H9 (cell line): ENCODE data around the gene FUZ. TPM values are rescaled to one million over a fixed set of nuclear protein-coding genes. Genes with fewer than 3 reads are reported as not detected.
A peak's percentile ranks its signal among the peaks of the same experiment; 100 is the strongest.

ENCODE experiments used
- DNase-seq: peaks from one replicate; pipeline ENCODE4 v3.0.0-alpha.2; 2017
- H2AFZ ChIP-seq: one replicate; pipeline ENCODE4 v1.6.1; 2013; ENCODE audit warnings: mild to moderate bottlenecking, low read length, control low read depth, moderate library complexity
- H2AK5ac ChIP-seq: 2 replicates; pipeline ENCODE4 v1.6.1; 2013; ENCODE audit warnings: low read length, control low read depth, mixed read lengths; ENCODE audit not compliant: insufficient read length
- H2BK120ac ChIP-seq: one replicate; pipeline ENCODE4 v1.6.1; 2013; ENCODE audit warnings: low read depth, mild to moderate bottlenecking, low read length, control low read depth, inconsistent platforms; ENCODE audit not compliant: poor library complexity, severe bottlenecking
- H2BK12ac ChIP-seq: 2 replicates; pipeline ENCODE4 v1.6.1; 2013; ENCODE audit warnings: low read length, control low read depth, mixed read lengths, low read depth; ENCODE audit not compliant: insufficient read length
- H2BK15ac ChIP-seq: 2 replicates; pipeline ENCODE4 v1.6.1; 2013; ENCODE audit warnings: low read depth, low read length, control low read depth
- H2BK20ac ChIP-seq: one replicate; pipeline ENCODE4 v1.6.1; 2013; ENCODE audit warnings: low read depth, mild to moderate bottlenecking, low read length, control low read depth, inconsistent platforms; ENCODE audit not compliant: poor library complexity, severe bottlenecking
- H2BK5ac ChIP-seq: 2 replicates; pipeline ENCODE4 v1.6.1; 2013; ENCODE audit warnings: low read length, control low read depth, mixed read lengths; ENCODE audit not compliant: insufficient read length
- H3K14ac ChIP-seq: 2 replicates; pipeline ENCODE4 v1.6.1; 2013; ENCODE audit warnings: low read length, control low read depth; ENCODE audit not compliant: insufficient read depth
- H3K18ac ChIP-seq: 2 replicates; pipeline ENCODE4 v1.6.1; 2013; ENCODE audit warnings: low read depth, mild to moderate bottlenecking, mixed read lengths, low read length, control low read depth; ENCODE audit not compliant: insufficient read length
- H3K23ac ChIP-seq: 2 replicates; pipeline ENCODE4 v1.6.1; 2013; ENCODE audit warnings: low read length, control low read depth, mixed read lengths, low read depth; ENCODE audit not compliant: insufficient read length
- H3K23me2 ChIP-seq: 2 replicates; pipeline ENCODE4 v1.6.1; 2013; ENCODE audit warnings: low read depth, mild to moderate bottlenecking, mixed read lengths, low read length, control low read depth; ENCODE audit not compliant: insufficient read length, poor library complexity, severe bottlenecking
- H3K27ac ChIP-seq: 2 replicates; pipeline ENCODE4 v1.5.1; 2013; ENCODE audit warnings: low read length, control low read depth, mixed read lengths, low read depth; ENCODE audit not compliant: insufficient read length
- H3K27me3 ChIP-seq: 2 replicates; pipeline ENCODE4 v1.6.1; 2013; ENCODE audit warnings: low read length, control low read depth, inconsistent platforms; ENCODE audit not compliant: insufficient read depth
- H3K4ac ChIP-seq: 2 replicates; pipeline ENCODE4 v1.6.1; 2013; ENCODE audit warnings: low read depth, mild to moderate bottlenecking, control low read depth, inconsistent platforms, low read length, moderate library complexity
- H3K4me1 ChIP-seq: 2 replicates; pipeline ENCODE4 v1.6.1; 2013; ENCODE audit warnings: low read length, control low read depth, inconsistent platforms; ENCODE audit not compliant: insufficient read depth
- H3K4me2 ChIP-seq: 2 replicates; pipeline ENCODE4 v1.6.1; 2013; ENCODE audit warnings: low read length, control low read depth, mixed read lengths; ENCODE audit not compliant: insufficient read length, insufficient read depth
- H3K56ac ChIP-seq: 2 replicates; pipeline ENCODE4 v1.6.1; 2013; ENCODE audit warnings: low read depth, mild to moderate bottlenecking, mixed read lengths, low read length, control low read depth; ENCODE audit not compliant: insufficient read length
- H3K79me1 ChIP-seq: 2 replicates; pipeline ENCODE4 v1.6.1; 2013; ENCODE audit warnings: low read depth, mild to moderate bottlenecking, moderate library complexity, low read length, control low read depth, inconsistent platforms; ENCODE audit not compliant: insufficient read depth, poor library complexity, severe bottlenecking
- H3K79me2 ChIP-seq: 2 replicates; pipeline ENCODE4 v1.6.1; 2013; ENCODE audit warnings: low read length, control low read depth, inconsistent platforms; ENCODE audit not compliant: insufficient read depth
- H3K9ac ChIP-seq: 2 replicates; pipeline ENCODE4 v1.6.1; 2013; ENCODE audit warnings: low read length, control low read depth, mixed read lengths; ENCODE audit not compliant: insufficient read length; ENCODE audit errors: extremely low read depth
- H3K9me3 ChIP-seq: one replicate; pipeline ENCODE4 v1.6.1; 2013; ENCODE audit warnings: low read depth, low read length, inconsistent platforms; ENCODE audit not compliant: control insufficient read depth
- H3T11ph ChIP-seq: one replicate; pipeline ENCODE4 v1.6.1; 2013; ENCODE audit warnings: mild to moderate bottlenecking, low read length, control low read depth, inconsistent platforms
- H4K20me1 ChIP-seq: one replicate; pipeline ENCODE4 v1.6.1; 2013; ENCODE audit not compliant: control insufficient read depth, insufficient read length, insufficient read depth
- H4K5ac ChIP-seq: 2 replicates; pipeline ENCODE4 v1.6.1; 2013; ENCODE audit warnings: low read depth, mild to moderate bottlenecking, mixed read lengths, low read length, control low read depth; ENCODE audit not compliant: insufficient read length
- H4K8ac ChIP-seq: replicated peaks from 2 replicates; pipeline ENCODE4 v1.6.1; 2013; ENCODE audit warnings: low read length, control low read depth, mixed read lengths, low read depth; ENCODE audit not compliant: insufficient read length
- H4K91ac ChIP-seq: 2 replicates; pipeline ENCODE4 v1.6.1; 2013; ENCODE audit warnings: low read depth, mild to moderate bottlenecking, moderate library complexity, mixed read lengths, low read length, control low read depth; ENCODE audit not compliant: insufficient read length
- H3K27ac Mint-ChIP-seq, 3 experiments: 2 replicates in 2 of 3; 3 replicates in 1 of 3; pipeline ENCODE4 v1.8.0; 2020 to 2021; ENCODE audit warnings: mixed read lengths in 3 of 3, mild to moderate bottlenecking in 1 of 3, moderate library complexity in 1 of 3
- H3K27me3 Mint-ChIP-seq: 2 replicates; pipeline ENCODE4 v1.8.0; 2021; ENCODE audit warnings: low read depth, mild to moderate bottlenecking, moderate library complexity, mixed read lengths
- H3K36me3 Mint-ChIP-seq, 3 experiments: 2 replicates in 2 of 3; 3 replicates in 1 of 3; pipeline ENCODE4 v1.8.0; 2020 to 2021; ENCODE audit warnings: low read depth in 3 of 3, mixed read lengths in 3 of 3; ENCODE audit not compliant: insufficient read depth in 1 of 3
- H3K4me1 Mint-ChIP-seq, 2 experiments: 2 replicates each; pipeline ENCODE4 v1.8.0; 2020; ENCODE audit warnings: mixed read lengths in 2 of 2
- H3K4me3 Mint-ChIP-seq, 2 experiments: 2 replicates in 1 of 2; 3 replicates in 1 of 2; pipeline ENCODE4 v1.8.0; 2020 to 2021; ENCODE audit warnings: mild to moderate bottlenecking in 2 of 2, mixed read lengths in 2 of 2, moderate library complexity in 1 of 2
- H3K9me3 Mint-ChIP-seq, 2 experiments: 2 replicates in 1 of 2; 3 replicates in 1 of 2; pipeline ENCODE4 v1.8.0; 2020; ENCODE audit warnings: mild to moderate bottlenecking in 2 of 2, mixed read lengths in 2 of 2, moderate library complexity in 1 of 2
- CTCF ChIP-seq: fragments of 200-600 bp; sonication (generic); conservative IDR thresholded peaks from 3 replicates; pipeline ENCODE4 v1.8.0; 2021; ENCODE audit warnings: antibody characterized with exemption, mild to moderate bottlenecking
- WGBS: extraction: QIAGEN DNeasy Blood & Tissue Kit; methylation state at CpG from one replicate; pipeline ENCODE4 v1.1.7; 2013; ENCODE audit warnings: missing lambda C conversion rate, low lambda C conversion rate, mixed read lengths; ENCODE audit not compliant: insufficient read length; ENCODE audit errors: extremely low coverage; 5-methylcytosine and 5-hydroxymethylcytosine counted together
- total RNA-seq: library from RNA; stranded (reverse); gene quantifications from 2 replicates; pipeline ENCODE4 v1.2.1, GENCODE V29; 2021

FUZ gene
- total RNA-seq, 1 experiment from 2014 or later = 25.1 TPM

- Histone ChIP-seq H3K79me1 (peaks cover 3% of the 10 kb centered on the region), H2BK5ac (no peak within 1 kb of the TSS), H3K23ac (no peak within 1 kb of the TSS), H2BK20ac (no peak within 1 kb of the TSS), H3K4me2 (no peak within 1 kb of the TSS), H3K4ac (no peak within 1 kb of the TSS), H3K9ac (no peak within 1 kb of the TSS), H3K23me2 (peaks cover 12% of the 10 kb centered on the region), H3K27ac (no peak within 1 kb of the TSS), H3K14ac (no peak within 1 kb of the TSS; the same call in 1 of the 2 replicates), H3T11ph (no peak within 1 kb of the TSS), H3K27me3 (no peaks in the 10 kb centered on the region), H2BK15ac (no peak within 1 kb of the TSS), H4K20me1 (no peaks in the 10 kb centered on the region), H4K91ac (no peak within 1 kb of the TSS), H2BK12ac (no peak within 1 kb of the TSS), H4K8ac (no peak within 1 kb of the TSS), H2AK5ac (no peak within 1 kb of the TSS), H2BK120ac (no peak within 1 kb of the TSS), H3K79me2 (peaks cover 2% of the 10 kb centered on the region; the same call in 1 of the 2 replicates), H2AFZ (no peak within 1 kb of the TSS), H3K18ac (no peak within 1 kb of the TSS), H3K9me3 (no peaks in the 10 kb centered on the region), H3K4me1 (no peaks in the 10 kb centered on the region), H4K5ac (no peak within 1 kb of the TSS), H3K56ac (no peak within 1 kb of the TSS)
- peaks cover 3% of the 10 kb centered on the region for H3K27me3 Mint-ChIP-seq
- WGBS = no CpG with 5 or more reads among the region's 6 CpGs
- H3K27ac Mint-ChIP-seq = peak within 1 kb of the TSS in 2 of 3 experiments; percentile 17 to 27; a peak in 4 of 7 replicates
- H3K4me1 Mint-ChIP-seq = peaks cover 27 to 39% of the 10 kb centered on the region in 2 experiments
- TF ChIP-seq CTCF = no peak
- no peaks in the 10 kb centered on the region; a peak in 2 of 7 replicates for H3K36me3 Mint-ChIP-seq
- no peaks in the 10 kb centered on the region for H3K9me3 Mint-ChIP-seq
- no peak within 1 kb of the TSS; a peak in 1 of 5 replicates for H3K4me3 Mint-ChIP-seq
- DNase-seq = no peak
Measured at GRCh38 chr19:49763230-49763629, 49.9 kb downstream of the FUZ start, which contains the start of gene TSKS. TSS of gene TSKS (minus strand) at chr19:49763306. CDS start at chr19:49763247, 59 bp downstream.
